Mononuclear cell (primary cell): ENCODE data around the gene DEPP1. TPM values are rescaled to one million over a fixed set of nuclear protein-coding genes. Genes with fewer than 3 reads are reported as not detected.

Experiments used
- H3K27me3 ChIP-seq: 2 replicates; pipeline ENCODE4 v1.6.0; 2011; ENCODE audit warnings: low read length, control low read depth; ENCODE audit not compliant: insufficient read depth
- H3K4me1 ChIP-seq: 2 replicates; pipeline ENCODE4 v1.5.1; 2011; ENCODE audit warnings: mild to moderate bottlenecking, low read length, control low read depth; ENCODE audit not compliant: insufficient read depth
- H3K4me3 ChIP-seq: 2 replicates; pipeline ENCODE4 v1.5.1; 2011; ENCODE audit warnings: mild to moderate bottlenecking, low read length, moderate library complexity
- H3K9me3 ChIP-seq: 2 replicates; pipeline ENCODE4 v1.5.1; 2011; ENCODE audit warnings: low read depth, mild to moderate bottlenecking, control low read depth, low read length
- total RNA-seq: library from RNA; depleted of rRNA; stranded (reverse); fragments of >200 nt; gene quantifications from one replicate; pipeline ENCODE4 v1.2.3, GENCODE V29; 2012

Gene DEPP1
- total RNA-seq, 1 donor, result 0.21 TPM

DNA sequence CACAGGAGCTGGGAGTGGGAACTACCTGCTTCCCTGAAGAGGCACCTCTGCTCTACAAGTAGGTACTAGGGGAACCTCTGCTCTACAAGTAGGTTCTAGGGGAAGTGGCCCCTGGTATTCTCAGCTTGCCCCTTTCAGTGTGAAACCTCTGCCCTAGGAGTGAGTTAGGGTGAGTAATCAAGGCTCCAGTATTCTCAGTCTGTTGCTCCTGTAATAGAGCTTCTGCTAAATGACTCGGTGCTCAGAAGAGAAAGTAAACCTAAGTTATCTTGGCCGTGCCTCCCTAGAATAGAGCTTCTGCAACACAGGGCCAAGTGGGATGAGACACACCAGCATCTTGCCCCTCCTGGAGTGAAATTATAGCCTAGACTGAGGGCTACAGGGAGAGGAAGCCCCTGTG lies 32.4 kb downstream of the DEPP1 start:
- peaks cover 8% of the 10 kb centered on the region for H3K9me3 ChIP-seq
- peaks cover 53% of the 10 kb centered on the region for H3K4me1 ChIP-seq
- no peaks in the 10 kb centered on the region for H3K27me3 ChIP-seq
- no peak overlapping the region for H3K4me3 ChIP-seq

DNA sequence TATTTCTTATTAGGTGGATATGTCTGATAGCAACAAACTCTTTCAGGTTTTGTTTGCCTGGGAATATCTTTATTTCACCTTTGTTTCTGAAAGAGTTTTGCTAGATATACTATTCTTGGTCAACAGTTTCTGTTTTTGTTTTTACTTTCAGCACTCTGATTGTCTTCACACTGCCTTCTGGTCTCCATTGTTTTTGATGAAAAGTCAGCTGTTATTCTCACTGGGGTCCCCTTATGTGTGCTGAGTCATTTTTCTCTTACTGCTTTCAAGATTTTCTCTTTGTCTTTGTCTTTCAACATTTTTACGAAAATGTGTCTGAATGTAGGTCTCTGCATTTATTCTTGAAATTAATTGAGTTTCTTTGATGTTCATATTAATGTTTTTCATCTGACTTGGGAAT lies 34.3 kb downstream of the DEPP1 start:
- Histone ChIP-seq H3K4me3 (no peak overlapping the region), H3K27me3 (no peaks in the 10 kb centered on the region), H3K9me3 (peaks cover 8% of the 10 kb centered on the region), H3K4me1 (peaks cover 49% of the 10 kb centered on the region)

DNA sequence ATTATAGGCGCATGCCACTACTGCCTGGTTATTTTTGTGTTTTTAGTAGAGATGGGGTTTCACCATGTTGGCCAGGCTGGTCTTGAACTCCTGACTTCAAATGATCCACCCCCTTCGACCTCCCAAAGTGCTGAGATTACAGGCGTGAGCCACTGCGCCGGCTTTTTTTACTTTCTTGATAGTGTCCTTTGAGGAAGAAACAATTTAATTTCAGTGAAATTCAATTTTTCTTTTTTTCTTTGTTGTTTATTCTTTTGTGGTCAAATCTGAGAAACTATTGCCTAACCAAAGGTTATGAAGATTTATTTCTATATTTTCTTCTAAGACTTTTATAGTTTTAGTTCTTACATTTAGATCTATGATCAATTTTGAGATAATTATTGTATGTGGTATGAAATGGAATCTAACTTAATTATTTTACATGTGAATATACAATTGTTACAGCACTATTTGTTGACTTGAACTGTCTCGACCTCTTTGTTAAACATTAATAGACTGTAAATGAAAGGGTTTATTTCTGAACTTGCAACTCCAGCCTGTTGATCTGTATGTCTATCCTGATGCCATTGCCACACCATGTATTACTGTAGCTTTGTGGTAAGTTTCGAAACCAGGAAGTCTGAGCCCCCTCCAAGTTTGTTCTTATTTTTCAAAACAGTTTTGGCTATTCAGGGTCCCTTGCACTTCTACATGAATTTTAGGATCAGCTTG lies 38.8 kb downstream of the DEPP1 start:
- Histone ChIP-seq H3K4me3 (no peak overlapping the region), H3K4me1 (peaks cover 55% of the 10 kb centered on the region), H3K27me3 (no peaks in the 10 kb centered on the region), H3K9me3 (peaks cover 8% of the 10 kb centered on the region)

DNA sequence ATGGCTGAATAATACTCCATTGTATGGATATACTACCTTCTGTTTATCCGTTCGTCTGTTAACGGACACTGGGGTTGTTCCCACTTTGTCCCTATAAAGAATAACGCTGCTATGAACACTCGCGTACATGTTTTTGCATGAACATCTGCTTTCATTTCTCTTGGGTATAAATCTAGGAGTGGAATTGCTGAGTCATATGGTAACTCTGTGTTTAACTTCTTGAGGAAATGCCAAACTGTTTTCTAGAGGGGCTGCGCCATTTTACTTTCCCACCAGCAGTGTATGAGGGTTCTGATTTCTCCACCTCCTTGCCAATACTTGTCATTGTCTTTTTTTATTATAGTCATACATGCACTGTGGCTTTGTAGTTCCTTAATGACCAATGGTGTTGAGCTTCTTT lies 39.7 kb downstream of the DEPP1 start:
- Histone ChIP-seq H3K4me1 (peaks cover 64% of the 10 kb centered on the region), H3K4me3 (no peak overlapping the region), H3K9me3 (peaks cover under 1% of the 10 kb centered on the region), H3K27me3 (no peaks in the 10 kb centered on the region)

DNA sequence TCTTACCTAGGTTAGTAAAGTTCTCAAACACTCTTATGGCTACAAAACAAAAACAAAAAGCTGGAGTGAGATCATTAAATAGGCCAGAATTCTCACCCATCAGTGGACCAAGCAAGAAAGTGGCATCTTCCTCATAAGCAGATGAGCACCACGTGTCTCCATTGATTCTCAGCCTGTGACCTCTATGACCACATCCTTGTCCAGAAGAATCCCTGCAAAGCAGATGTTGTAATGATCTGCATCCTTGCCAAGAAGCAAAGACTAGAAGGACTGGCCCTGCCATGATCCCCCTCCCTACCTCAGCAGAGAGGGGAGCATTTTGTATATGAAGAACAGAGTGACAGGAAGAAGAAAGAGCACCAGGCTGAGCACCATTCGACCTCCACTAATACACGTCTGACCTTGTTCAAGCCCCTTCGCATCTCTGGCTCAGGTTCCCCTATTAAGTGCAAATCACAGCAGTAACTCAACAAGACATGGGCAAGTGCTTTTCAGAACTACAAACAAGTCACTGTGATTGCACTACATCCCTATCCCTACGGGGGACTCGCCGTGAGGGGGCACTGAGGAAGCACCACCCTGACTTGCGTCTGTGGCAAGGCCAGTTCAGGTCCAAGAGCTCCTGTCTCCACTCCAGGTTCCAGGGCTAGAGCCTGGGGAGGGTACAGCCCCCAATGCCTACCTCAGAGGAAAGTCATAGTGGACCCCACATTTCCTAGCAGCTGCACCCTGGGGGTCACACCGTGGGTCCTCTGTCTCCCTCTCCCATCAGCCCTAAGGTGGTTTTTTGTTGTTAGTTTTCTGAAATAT lies 41.2 kb downstream of the DEPP1 start:
- Histone ChIP-seq H3K4me1 (peaks cover 78% of the 10 kb centered on the region), H3K9me3 (no peaks in the 10 kb centered on the region), H3K4me3 (no peak overlapping the region), H3K27me3 (no peaks in the 10 kb centered on the region)

DNA sequence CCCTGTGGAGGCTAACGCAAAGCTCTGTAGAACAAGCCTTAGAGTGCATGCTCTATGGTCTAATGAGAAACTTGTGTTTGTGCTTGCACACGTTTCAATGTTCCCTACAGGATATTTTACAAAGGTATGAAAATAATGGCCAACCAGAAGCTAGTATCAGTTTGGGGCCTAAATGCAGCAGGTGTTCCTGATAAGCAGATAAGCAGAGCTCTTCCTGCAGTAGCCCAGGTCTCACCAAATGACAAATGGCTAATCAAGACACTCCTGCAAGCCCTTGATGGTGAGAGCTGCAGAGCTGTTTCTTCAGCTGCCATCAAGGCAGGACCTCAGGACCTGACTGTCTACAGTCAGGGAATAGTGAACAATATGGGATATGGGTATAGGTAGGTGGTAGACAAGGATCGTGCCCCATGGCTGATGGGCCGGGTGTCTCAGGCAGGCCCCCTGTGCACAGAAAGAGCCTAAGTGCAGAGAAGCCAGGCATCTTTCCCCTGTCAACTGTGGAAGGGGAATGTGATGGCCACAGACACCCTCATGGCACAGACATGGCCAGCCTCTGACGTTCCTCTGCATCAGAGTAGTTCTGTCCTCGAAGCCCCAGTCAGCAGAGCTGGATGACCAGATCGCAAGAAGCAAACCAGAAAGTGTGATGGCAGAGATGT lies 42.2 kb downstream of the DEPP1 start:
- Histone ChIP-seq H3K4me1 (peaks cover 78% of the 10 kb centered on the region), H3K27me3 (no peaks in the 10 kb centered on the region), H3K4me3 (no peak overlapping the region), H3K9me3 (no peaks in the 10 kb centered on the region)

DNA sequence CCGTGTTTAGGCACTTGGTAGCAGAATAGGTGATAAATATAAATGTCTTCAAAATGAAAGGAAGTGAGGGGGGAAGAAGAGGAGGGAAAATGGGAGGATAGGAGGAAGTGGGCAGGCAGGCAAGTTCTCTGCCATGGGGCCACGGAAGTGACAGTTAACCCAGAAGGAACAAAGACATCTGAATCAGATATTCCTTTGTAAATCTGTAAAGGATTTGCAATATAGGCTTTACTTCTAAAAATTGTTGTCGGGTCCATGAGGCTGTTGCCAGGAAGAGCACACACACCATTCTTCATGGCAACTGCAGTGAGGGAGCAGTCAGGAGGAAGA lies 42.7 kb downstream of the DEPP1 start:
- Histone ChIP-seq H3K4me3 (no peak overlapping the region), H3K9me3 (no peaks in the 10 kb centered on the region), H3K4me1 (peaks cover 78% of the 10 kb centered on the region), H3K27me3 (no peaks in the 10 kb centered on the region)

DNA sequence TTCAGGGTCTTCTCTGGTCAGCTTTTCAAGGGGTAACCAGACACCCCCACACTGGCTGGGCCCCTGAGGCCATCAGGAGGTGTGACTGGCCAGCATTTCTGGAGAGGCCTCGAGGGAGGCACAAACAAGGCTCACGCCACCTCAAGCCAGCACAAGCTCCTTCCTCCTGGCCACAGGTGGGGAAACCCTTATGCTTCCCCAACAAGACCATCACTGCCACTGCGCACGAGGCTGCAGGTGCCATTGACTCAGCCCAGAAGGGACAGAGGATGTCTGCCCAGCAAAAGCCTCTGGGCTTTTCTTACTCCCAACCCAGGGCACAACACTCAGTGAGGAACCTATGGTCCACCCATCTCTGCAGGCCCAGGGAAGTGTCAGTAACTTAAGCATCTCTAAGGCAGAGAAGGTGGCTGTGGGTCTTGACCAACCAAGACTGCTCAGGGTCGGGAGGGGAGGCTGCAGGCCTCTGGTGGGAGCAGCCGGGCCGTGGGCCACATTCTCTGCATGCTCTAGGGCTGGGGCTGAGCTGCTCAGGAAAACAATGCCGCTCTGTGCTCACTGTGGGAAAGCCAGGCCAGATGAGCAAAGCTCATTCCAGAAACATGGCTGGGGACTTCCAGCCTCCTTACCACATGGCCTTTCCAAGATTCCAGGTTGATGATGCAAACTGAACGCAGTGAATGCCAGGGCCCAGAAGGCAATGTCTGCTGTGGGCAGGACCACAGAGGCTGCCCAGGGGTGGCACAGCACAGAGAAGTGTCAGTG lies 43.2 kb downstream of the DEPP1 start:
- no peaks in the 10 kb centered on the region for H3K9me3 ChIP-seq
- no peak overlapping the region for H3K4me3 ChIP-seq
- peaks cover 73% of the 10 kb centered on the region for H3K4me1 ChIP-seq
- no peaks in the 10 kb centered on the region for H3K27me3 ChIP-seq

DNA sequence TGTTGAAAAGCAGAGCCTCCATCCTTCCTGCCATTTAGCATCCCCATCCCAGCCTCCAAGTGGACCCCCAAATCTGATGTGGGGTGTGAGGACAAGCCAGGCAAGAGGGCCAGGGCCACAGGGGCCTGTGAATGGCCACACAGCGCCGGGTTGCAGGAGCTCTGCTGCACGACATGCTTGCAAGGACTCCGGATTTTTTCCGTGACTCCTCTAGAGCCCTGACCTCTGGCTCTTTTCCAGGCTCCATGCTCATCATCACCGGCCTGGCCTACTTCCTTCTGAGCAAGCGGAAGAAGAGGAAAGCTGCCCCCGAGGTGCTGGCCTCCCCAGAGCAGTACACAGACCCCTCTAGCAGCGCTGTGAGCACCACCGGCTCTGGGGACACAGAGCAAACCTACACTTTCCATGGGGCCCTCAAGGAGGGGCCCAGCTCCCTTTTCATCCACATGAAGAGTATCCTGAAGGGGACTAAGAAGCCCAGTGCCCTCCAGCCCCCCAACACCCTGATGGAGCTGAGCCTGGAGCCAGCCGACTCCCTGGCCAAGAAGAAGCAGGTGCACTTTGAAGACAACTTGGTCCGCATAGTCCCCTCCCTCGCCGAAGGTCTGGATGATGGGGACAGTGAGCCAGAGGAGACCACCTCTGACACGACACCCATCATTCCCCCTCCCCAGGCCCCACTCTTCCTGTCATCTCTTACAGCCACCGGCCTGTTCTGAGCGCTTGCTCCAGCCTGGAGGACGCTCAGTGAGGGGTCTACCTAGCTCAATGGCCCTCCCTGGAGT lies 44.0 kb downstream of the DEPP1 start:
- no peak overlapping the region for H3K4me3 ChIP-seq
- no peaks in the 10 kb centered on the region for H3K27me3 ChIP-seq
- H3K9me3 ChIP-seq, result no peaks in the 10 kb centered on the region
- peaks cover 68% of the 10 kb centered on the region for H3K4me1 ChIP-seq

DNA sequence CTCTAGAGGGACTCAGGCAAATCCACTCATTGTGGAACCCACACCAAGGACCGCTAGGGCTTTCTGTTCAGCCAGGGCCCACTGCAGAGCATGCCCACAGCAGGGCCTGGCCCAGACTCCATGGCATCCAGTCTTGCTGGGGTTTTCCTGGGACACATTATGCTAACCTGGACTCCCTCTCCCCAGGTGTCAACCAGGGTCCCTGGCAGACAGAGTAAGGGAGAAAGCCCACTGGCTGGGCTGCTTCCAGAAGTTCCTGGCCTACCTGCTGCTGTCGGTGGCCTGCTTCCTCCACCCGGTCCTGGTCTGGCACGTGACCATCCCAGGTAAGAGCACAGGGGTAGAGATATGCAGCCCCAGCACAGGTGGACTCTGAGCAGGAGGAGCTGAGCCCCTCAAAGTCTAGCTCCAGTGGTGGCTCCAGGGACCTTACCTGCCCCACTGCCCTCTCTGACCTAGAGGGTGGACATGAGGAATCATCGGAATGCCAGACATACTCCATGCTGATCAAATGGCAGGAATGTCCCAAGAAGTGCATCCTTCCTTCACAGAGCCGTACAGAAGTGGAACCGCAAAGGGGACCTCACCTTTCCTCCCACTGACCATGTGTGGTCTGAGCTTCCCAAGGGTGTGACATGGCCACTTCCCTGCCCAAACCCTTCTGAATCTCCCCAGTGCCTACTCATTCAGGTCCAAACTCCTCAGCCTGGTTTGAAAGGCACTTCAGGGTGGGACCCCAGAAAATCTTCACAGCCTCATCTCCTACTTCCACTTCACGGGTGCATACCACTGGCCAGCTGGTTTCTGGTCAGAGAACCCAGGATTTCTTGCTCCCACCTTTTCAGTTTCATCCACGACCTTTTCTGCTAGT lies 44.9 kb downstream of the DEPP1 start:
- peaks cover 59% of the 10 kb centered on the region for H3K4me1 ChIP-seq
- H3K9me3 ChIP-seq, result no peaks in the 10 kb centered on the region
- H3K4me3 ChIP-seq, result no peak overlapping the region
- H3K27me3 ChIP-seq, result no peaks in the 10 kb centered on the region

DNA sequence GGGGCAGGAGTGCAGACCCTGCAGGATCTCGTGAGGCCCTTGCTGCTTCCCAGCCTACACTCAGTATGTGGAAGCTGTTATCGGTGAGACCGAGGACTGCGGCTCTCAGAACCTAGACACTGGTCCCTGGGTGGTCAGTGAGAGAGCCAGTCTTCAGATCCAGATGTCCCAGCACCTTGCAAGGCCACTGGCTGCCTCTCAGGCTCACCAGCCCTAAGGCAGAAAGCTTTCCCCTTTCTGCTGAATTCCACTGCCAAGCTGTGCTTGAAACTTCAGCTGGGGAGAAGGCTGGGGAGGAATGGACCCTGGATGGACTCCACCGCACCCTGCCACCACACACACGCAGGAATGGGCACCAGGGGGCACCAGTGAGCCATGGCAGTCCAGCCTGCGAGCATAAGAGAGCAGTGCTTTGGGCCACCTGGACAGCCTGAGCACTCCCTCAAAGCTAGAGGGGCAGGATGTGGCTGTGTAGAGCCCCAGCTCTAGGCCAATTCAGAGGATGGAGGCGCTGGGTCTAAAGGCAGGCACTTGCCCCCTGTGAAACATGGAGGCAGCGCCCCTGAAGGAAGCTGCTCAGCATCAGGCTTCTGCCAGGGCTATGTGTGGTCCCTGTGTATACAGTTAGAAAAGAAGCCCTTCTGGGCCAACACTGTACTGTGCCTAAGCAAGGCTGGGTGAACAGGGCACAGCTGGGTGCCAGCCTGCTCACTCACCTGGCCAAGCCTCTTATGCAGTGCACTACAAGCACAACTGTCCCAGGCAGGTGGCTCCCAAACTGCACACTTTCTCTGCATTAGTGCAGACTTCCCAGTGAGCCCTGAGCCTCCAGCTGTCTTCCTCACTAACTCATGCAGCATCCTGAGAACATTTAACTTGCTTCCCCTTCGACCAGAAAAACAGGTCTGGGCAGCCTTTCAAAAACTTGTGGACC lies 45.8 kb downstream of the DEPP1 start:
- H3K4me3 ChIP-seq, result no peak overlapping the region
- H3K27me3 ChIP-seq, result no peaks in the 10 kb centered on the region
- peaks cover 52% of the 10 kb centered on the region for H3K4me1 ChIP-seq
- H3K9me3 ChIP-seq, result no peaks in the 10 kb centered on the region

DNA sequence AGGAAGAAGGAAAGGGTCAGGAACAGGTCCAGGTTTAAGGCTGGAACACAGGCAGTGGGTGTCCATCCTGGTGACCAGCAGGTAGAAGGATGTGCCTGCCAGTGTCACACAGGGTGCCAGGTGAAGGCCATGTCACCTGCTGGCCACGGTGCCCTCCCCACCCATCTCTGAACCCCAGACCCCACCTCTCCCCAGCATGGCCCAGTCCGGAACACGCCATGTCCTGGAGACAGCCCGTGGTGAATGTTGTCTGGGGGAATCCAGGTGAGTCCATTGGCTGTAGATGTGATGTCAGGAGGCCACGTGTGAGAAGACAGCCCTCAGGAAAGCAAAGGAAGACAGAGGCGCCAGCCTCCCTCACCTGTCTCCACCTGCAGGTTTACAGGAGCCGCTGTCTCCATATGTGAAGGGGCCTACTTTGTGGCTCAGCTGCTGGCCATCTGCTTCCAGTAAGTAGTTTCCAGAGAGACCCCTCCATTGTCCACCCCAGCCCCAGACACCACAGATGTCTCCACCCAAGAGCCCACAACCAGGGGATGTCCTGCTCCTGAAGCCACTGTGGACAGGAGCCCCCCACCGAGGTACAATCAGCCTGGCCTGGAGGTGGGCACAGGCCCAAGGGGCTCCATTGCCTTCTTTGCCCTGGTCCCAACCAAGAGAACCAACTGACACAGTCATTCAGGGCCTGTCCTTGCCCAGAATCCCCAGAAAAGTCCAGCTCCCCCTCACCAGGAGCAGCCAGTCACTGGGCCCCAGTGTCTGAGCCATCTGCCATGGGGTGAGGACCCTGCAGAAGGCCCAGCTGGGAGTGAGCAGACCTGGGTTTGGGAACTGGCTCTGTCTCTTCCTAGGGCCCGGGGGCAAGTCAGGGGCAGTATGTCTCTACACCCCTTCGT lies 46.7 kb downstream of the DEPP1 start:
- H3K27me3 ChIP-seq, result no peaks in the 10 kb centered on the region
- no peak overlapping the region for H3K4me3 ChIP-seq
- no peaks in the 10 kb centered on the region for H3K9me3 ChIP-seq
- peaks cover 47% of the 10 kb centered on the region for H3K4me1 ChIP-seq
